ENCODE data around the gene ISYNA1.

ISYNA1 gene

GRCh38 chr19:18467978-18468377, 30.0 kb upstream of the ISYNA1 start:
- no peak for DNase-seq (ENCODE audit: low read depth)

GRCh38 chr19:18466354-18466753, 28.4 kb upstream of the ISYNA1 start:
- no peak for DNase-seq (ENCODE audit: low read depth)

- DNase-seq (ENCODE audit: low read depth), result no peak
Measured at GRCh38 chr19:18465964-18466339, 28.0 kb upstream of the ISYNA1 start.

- no peak for DNase-seq (ENCODE audit: low read depth)
Measured at GRCh38 chr19:18465214-18465963, 27.5 kb upstream of the ISYNA1 start.

GRCh38 chr19:18464646-18465045, 26.7 kb upstream of the ISYNA1 start:
- DNase-seq (ENCODE audit: low read depth), result no peak

GRCh38 chr19:18461471-18461870, 23.5 kb upstream of the ISYNA1 start:
- no peak for DNase-seq (ENCODE audit: low read depth)

- DNase-seq (ENCODE audit: low read depth), result no peak
Measured at GRCh38 chr19:18460900-18461299, 23.0 kb upstream of the ISYNA1 start.

GRCh38 chr19:18457483-18458331, 19.8 kb upstream of the ISYNA1 start:
- DNase-seq (ENCODE audit: low read depth), result no peak

GRCh38 chr19:18456974-18457373, 19.0 kb upstream of the ISYNA1 start:
- no peak for DNase-seq (ENCODE audit: low read depth)

GRCh38 chr19:18456279-18456678, 18.3 kb upstream of the ISYNA1 start:
- DNase-seq (ENCODE audit: low read depth), result no peak

- no peak for DNase-seq (ENCODE audit: low read depth)
Measured at GRCh38 chr19:18453269-18454024, 15.5 kb upstream of the ISYNA1 start.

- DNase-seq (ENCODE audit: low read depth), result no peak
Measured at GRCh38 chr19:18452386-18452785, 14.5 kb upstream of the ISYNA1 start.

- DNase-seq (ENCODE audit: low read depth), result no peak
Measured at GRCh38 chr19:18450931-18451836, 13.3 kb upstream of the ISYNA1 start.

GRCh38 chr19:18450021-18450930, 12.3 kb upstream of the ISYNA1 start:
- DNase-seq (ENCODE audit: low read depth), result no peak

GRCh38 chr19:18449552-18449951, 11.6 kb upstream of the ISYNA1 start:
- DNase-seq (ENCODE audit: low read depth), result no peak

- no peak for DNase-seq (ENCODE audit: low read depth)
Measured at GRCh38 chr19:18446811-18447359, 9.0 kb upstream of the ISYNA1 start.

GRCh38 chr19:18446145-18446810, 8.3 kb upstream of the ISYNA1 start:
- no peak for DNase-seq (ENCODE audit: low read depth)

GRCh38 chr19:18445262-18445948, 7.5 kb upstream of the ISYNA1 start:
- DNase-seq (ENCODE audit: low read depth), result no peak

- no peak for DNase-seq (ENCODE audit: low read depth)
Measured at GRCh38 chr19:18444513-18444912, 6.6 kb upstream of the ISYNA1 start.
